Stomach smooth muscle (tissue), 2 donors: ENCODE data around the gene DNASE1L2.

Experiments used
- H3K27ac ChIP-seq: one replicate; pipeline ENCODE4 v1.7.0; 2013; ENCODE audit warnings: mild to moderate bottlenecking, low read length, inconsistent platforms
- H3K27me3 ChIP-seq, 2 donors: one replicate each; pipeline ENCODE4 v1.7.0; 2013; ENCODE audit warnings: low read length in 2 of 2; ENCODE audit not compliant: insufficient read depth in 2 of 2, control insufficient read depth in 1 of 2
- H3K36me3 ChIP-seq, 2 donors: one replicate each; pipeline ENCODE4 v1.7.0; 2013; ENCODE audit warnings: low read length in 2 of 2; ENCODE audit not compliant: control insufficient read depth in 2 of 2, insufficient read depth in 2 of 2
- H3K4me1 ChIP-seq: one replicate; pipeline ENCODE4 v1.7.0; 2013; ENCODE audit warnings: low read length; ENCODE audit not compliant: control insufficient read depth, insufficient read depth
- H3K4me3 ChIP-seq, 2 donors: one replicate each; pipeline ENCODE4 v1.7.0; 2013; ENCODE audit warnings: low read length in 2 of 2
- H3K9ac ChIP-seq, 2 donors: one replicate each; pipeline ENCODE4 v1.7.0; 2013; ENCODE audit warnings: low read length in 2 of 2, mild to moderate bottlenecking in 1 of 2
- H3K9me3 ChIP-seq, 2 donors: one replicate each; pipeline ENCODE4 v1.7.0; 2013; ENCODE audit warnings: low read length in 2 of 2; ENCODE audit not compliant: control insufficient read depth in 2 of 2
- donor health status: healthy.
- donor health status: Pancreatic carcinoma.

DNASE1L2 gene

DNA sequence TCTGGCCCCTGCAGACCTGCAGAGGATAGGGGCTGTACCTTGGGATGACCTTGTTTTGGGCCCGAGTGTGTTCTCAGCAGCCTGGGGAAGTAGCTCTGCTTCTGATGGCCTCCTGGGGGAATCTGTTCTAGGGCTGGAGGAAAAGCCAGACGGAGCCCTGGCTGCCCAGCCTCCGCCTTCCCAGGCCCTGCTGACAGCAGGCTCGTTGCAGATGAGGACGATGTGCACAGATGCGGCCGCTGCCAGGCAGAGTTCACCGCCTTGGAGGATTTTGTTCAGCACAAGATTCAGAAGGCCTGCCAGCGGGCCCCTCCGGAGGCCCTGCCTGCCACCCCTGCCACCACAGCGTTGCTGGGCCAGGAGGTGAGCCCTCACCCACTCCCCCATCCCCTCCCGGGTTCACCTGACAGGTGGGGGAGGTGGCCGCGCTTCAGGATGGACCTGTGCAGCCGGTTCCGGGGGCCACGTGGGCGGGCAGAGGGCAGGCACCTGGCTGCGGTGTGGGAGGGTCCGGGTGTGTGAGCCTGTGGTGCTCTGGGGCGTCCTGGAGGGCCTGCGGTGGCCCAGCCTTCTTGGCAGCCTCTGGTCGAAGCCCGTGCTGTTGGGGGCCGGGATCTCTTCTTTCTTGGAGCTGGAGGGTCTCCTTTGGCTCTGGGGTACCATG, 8.0 kb upstream of the DNASE1L2 start:
- H3K36me3 ChIP-seq, result peaks cover 38 to 39% of the 10 kb centered on the region in 2 donors
- H3K9ac ChIP-seq, result no peak overlapping the region
- H3K27me3 ChIP-seq, result peaks cover 0 to 6% of the 10 kb centered on the region in 2 donors
- no peak overlapping the region for H3K27ac ChIP-seq
- no peaks in the 10 kb centered on the region for H3K9me3 ChIP-seq
- H3K4me1 ChIP-seq, result peaks cover 23% of the 10 kb centered on the region
- H3K4me3 ChIP-seq, result no peak overlapping the region

GRCh38 chr16:2229091-2229490, 7.2 kb upstream of the DNASE1L2 start:
- Histone ChIP-seq H3K27ac (no peak overlapping the region), H3K4me1 (peaks cover 20% of the 10 kb centered on the region), H3K4me3 (no peak overlapping the region), H3K9ac (no peak overlapping the region), H3K27me3 (peaks cover 0 to 8% of the 10 kb centered on the region in 2 donors), H3K36me3 (peaks cover 43 to 45% of the 10 kb centered on the region in 2 donors), H3K9me3 (no peaks in the 10 kb centered on the region)

DNA sequence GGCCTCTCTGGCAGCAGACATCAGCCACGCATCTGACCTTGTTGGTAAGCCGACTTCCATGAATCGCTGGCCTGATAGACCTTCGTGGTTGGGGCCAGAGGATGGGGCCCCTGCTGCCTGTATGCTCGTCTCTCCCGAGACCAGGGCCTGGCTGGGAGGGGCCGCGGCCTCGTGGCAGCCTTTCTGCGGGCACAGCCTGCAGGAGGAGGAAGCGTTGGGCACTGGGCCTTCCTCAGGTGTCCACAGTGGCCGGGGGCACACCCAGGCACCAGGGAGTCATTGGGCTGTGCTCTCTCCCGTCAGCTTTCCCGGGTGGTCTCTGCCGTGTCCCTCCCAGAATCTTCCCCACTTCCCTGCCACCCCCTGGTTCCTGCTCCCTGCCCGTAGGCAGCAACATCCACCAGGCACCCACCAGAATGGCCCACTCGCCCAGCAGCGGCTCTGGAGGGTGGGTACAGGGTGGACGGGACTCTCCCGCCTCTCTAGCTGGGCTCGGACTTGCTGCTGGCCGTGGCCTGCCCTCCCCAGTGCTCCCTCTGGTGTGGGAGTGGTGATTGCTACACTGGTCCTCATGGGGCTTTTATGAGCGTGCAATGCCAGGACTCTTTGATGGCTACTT, 6.5 kb upstream of the DNASE1L2 start:
- peaks cover 48 to 49% of the 10 kb centered on the region in 2 donors for H3K36me3 ChIP-seq

GRCh38 chr16:2230376-2230775, 5.9 kb upstream of the DNASE1L2 start:
- Histone ChIP-seq H3K9me3 (no peaks in the 10 kb centered on the region), H3K27ac (no peak overlapping the region), H3K4me1 (peaks cover 7% of the 10 kb centered on the region), H3K9ac (no peak overlapping the region), H3K27me3 (peaks cover 6 to 10% of the 10 kb centered on the region in 2 donors), H3K36me3 (peaks cover 54 to 55% of the 10 kb centered on the region in 2 donors), H3K4me3 (no peak overlapping the region)

More for the DNA sequence above, 6.5 kb upstream of the DNASE1L2 start:
- H3K9me3 ChIP-seq, result no peaks in the 10 kb centered on the region
- H3K4me3 ChIP-seq, result no peak overlapping the region
- peaks cover 14% of the 10 kb centered on the region for H3K4me1 ChIP-seq
- no peak overlapping the region for H3K27ac ChIP-seq
- H3K27me3 ChIP-seq, result peaks cover 0 to 8% of the 10 kb centered on the region in 2 donors
- H3K9ac ChIP-seq, result no peak overlapping the region

GRCh38 chr16:2231016-2231931, 5.0 kb upstream of the DNASE1L2 start:
- no peak overlapping the region for H3K27ac ChIP-seq
- peaks cover 57 to 58% of the 10 kb centered on the region in 2 donors for H3K36me3 ChIP-seq
- peaks cover 6% of the 10 kb centered on the region for H3K4me1 ChIP-seq

GRCh38 chr16:2232094-2232990, 3.9 kb upstream of the DNASE1L2 start:
- Histone ChIP-seq H3K9ac (no peak overlapping the region), H3K4me1 (peaks cover 14% of the 10 kb centered on the region), H3K4me3 (no peak overlapping the region), H3K9me3 (no peaks in the 10 kb centered on the region), H3K27me3 (peaks cover 17 to 25% of the 10 kb centered on the region in 2 donors), H3K36me3 (peaks cover 54 to 56% of the 10 kb centered on the region in 2 donors), H3K27ac (no peak overlapping the region)

More at GRCh38 chr16:2231016-2231931, 5.0 kb upstream of the DNASE1L2 start:
- Histone ChIP-seq H3K4me3 (no peak overlapping the region), H3K9me3 (no peaks in the 10 kb centered on the region), H3K9ac (no peak overlapping the region), H3K27me3 (peaks cover 15% of the 10 kb centered on the region in 2 donors)

- peaks cover 23% of the 10 kb centered on the region for H3K4me1 ChIP-seq
- H3K9ac ChIP-seq, result no peak overlapping the region
- no peak overlapping the region for H3K4me3 ChIP-seq
- H3K36me3 ChIP-seq, result peaks cover 53 to 54% of the 10 kb centered on the region in 2 donors
- peaks cover 22 to 31% of the 10 kb centered on the region in 2 donors for H3K27me3 ChIP-seq
- no peaks in the 10 kb centered on the region for H3K9me3 ChIP-seq
- H3K27ac ChIP-seq, result no peak overlapping the region
Measured at GRCh38 chr16:2233046-2233775, 3.0 kb upstream of the DNASE1L2 start.

- no peak overlapping the region for H3K27ac ChIP-seq
- peaks cover 47% of the 10 kb centered on the region in 2 donors for H3K36me3 ChIP-seq
- no peaks in the 10 kb centered on the region for H3K9me3 ChIP-seq
- peaks cover 21% of the 10 kb centered on the region for H3K4me1 ChIP-seq
- no peak overlapping the region for H3K9ac ChIP-seq
- no peak overlapping the region for H3K4me3 ChIP-seq
- peaks cover 22 to 31% of the 10 kb centered on the region in 2 donors for H3K27me3 ChIP-seq
Measured at GRCh38 chr16:2233872-2234812, 2.1 kb upstream of the DNASE1L2 start.

GRCh38 chr16:2234813-2235170, 1.5 kb upstream of the DNASE1L2 start:
- peaks cover 22 to 31% of the 10 kb centered on the region in 2 donors for H3K27me3 ChIP-seq

More at GRCh38 chr16:2234813-2235170, 1.5 kb upstream of the DNASE1L2 start:
- no peaks in the 10 kb centered on the region for H3K9me3 ChIP-seq
- no peak overlapping the region for H3K27ac ChIP-seq
- no peak overlapping the region for H3K4me3 ChIP-seq
- H3K4me1 ChIP-seq, result peaks cover 21% of the 10 kb centered on the region
- H3K9ac ChIP-seq, result no peak overlapping the region
- H3K36me3 ChIP-seq, result peaks cover 41 to 42% of the 10 kb centered on the region in 2 donors
